Activated T-cell treated with anti-CD3 and anti-CD28 coated beads, Interleukin-2, amount 50 U/mL, for 4 hours (primary cell): ENCODE measurements around the gene SKA2. TPM values are rescaled to one million over a fixed set of nuclear protein-coding genes. Genes with fewer than 3 reads are reported as not detected.

Experiments used
- ATAC-seq, 2 donors: fragments of 200-7000 bp; cut with Tn5 transposase; one replicate each; pipeline ENCODE4 v1.10.0; 2021
- DNase-seq: peaks from one replicate; pipeline ENCODE4 v3.0.0-alpha.2; 2020
- H3K27me3 Mint-ChIP-seq: one replicate; pipeline ENCODE4 v1.8.0; 2021; ENCODE audit warnings: low read depth, mixed read lengths
- H3K36me3 Mint-ChIP-seq: one replicate; pipeline ENCODE4 v1.8.0; 2022; ENCODE audit warnings: mixed read lengths; ENCODE audit not compliant: insufficient read depth
- H3K4me1 Mint-ChIP-seq: one replicate; pipeline ENCODE4 v1.8.0; 2021; ENCODE audit warnings: low read depth, mixed read lengths
- H3K4me3 Mint-ChIP-seq: one replicate; pipeline ENCODE4 v1.8.0; 2021; ENCODE audit warnings: mild to moderate bottlenecking, moderate library complexity, mixed read lengths
- H3K9me3 Mint-ChIP-seq: one replicate; pipeline ENCODE4 v1.8.0; 2021; ENCODE audit warnings: mixed read lengths
- total RNA-seq, 3 donors: library from RNA; stranded (reverse); gene quantifications; one replicate each; pipeline ENCODE4 v1.2.1, GENCODE V29; 2021

SKA2 gene
- total RNA-seq, 3 donors from 2014 or later: 30.9 to 35.5 (median 33.4) TPM

GRCh38 chr17:59167571-59168001 is 12.6 kb upstream of the SKA2 start:
- DNase-seq (no peak), ATAC-seq (peak in 1 of 2 donors; percentile 18)
- H3K4me1 Mint-ChIP-seq: peaks cover 4% of the 10 kb centered on the region
- H3K9me3 Mint-ChIP-seq: no peaks in the 10 kb centered on the region
- H3K36me3 Mint-ChIP-seq: no peaks in the 10 kb centered on the region
- no peak overlapping the region for H3K4me3 Mint-ChIP-seq
- no peaks in the 10 kb centered on the region for H3K27me3 Mint-ChIP-seq

DNA sequence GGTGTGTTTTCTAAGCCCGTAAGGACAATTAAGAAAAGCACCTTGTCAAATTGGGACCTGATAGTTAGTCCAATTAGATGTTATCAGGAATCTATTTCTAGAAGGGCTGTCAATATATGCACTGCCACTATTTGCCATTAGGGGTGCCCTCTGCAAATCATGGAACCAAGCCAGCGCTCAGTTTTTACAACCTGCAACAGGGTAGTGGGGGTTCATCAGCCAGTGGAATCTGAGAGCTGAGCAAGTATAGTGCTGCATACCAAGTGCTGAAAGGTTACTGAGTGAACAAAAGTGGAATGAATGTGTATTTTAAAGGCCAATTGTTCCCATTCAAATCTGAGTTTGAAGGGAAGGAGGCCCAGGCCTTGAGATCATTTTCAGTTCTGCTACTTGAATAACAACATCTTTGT is 11.0 kb upstream of the SKA2 start:
- H3K36me3 Mint-ChIP-seq: no peaks in the 10 kb centered on the region
- no peak overlapping the region for H3K4me3 Mint-ChIP-seq
- H3K9me3 Mint-ChIP-seq: no peaks in the 10 kb centered on the region
- H3K27me3 Mint-ChIP-seq: no peaks in the 10 kb centered on the region
- peaks cover 4% of the 10 kb centered on the region for H3K4me1 Mint-ChIP-seq
- ATAC-seq: peak in 1 of 2 donors; percentile 82
- DNase-seq: peak; percentile 19

GRCh38 chr17:59161477-59161876 is 6.5 kb upstream of the SKA2 start:
- ATAC-seq (no peak), DNase-seq (no peak)
- H3K9me3 Mint-ChIP-seq: no peaks in the 10 kb centered on the region
- no peaks in the 10 kb centered on the region for H3K27me3 Mint-ChIP-seq
- peaks cover 18% of the 10 kb centered on the region for H3K4me1 Mint-ChIP-seq
- H3K4me3 Mint-ChIP-seq: no peak overlapping the region
- no peaks in the 10 kb centered on the region for H3K36me3 Mint-ChIP-seq

DNA sequence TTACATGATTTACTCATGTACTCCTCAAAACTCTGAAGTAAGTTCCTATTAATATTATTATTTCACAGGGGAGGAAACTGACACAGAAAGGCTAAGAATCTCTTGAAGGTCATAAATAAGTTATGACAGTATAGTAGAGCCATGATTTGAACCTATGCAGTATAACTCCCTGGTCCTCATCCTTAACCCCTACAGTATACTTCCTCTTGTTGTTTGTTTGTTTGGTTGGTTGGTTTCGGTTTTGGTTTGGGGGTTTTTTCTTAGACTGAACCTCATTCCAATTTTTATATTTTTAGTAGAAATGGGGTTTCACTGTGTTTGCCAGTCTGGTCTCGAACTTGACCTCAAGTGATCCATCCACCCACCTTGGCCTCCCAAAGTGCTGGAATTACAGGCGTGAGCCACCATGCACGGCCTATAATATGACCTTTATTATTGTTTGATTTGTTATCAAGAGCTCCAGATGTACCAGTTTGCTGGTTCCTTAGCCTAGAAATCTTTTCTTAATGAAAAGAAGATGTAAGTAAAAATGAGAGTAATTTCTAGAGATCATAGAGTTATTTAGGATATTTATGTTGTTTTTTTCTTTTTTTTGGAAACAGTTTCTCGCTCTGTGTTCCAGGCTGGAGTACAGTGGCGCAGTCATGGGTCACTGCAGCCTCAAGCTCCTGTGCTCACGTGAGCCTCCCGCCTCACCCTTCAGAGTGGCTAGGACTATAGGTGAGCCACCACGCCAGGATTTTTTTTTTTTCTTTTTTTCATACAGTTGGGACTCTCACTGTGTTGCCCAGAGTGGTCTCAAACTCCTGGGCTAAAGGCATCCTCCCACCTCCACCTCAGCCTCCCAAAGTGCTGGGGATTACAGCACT is 5.4 kb upstream of the SKA2 start:
- no peaks in the 10 kb centered on the region for H3K36me3 Mint-ChIP-seq
- DNase-seq (no peak), ATAC-seq (no peak)
- H3K27me3 Mint-ChIP-seq: no peaks in the 10 kb centered on the region
- peaks cover 14% of the 10 kb centered on the region for H3K4me1 Mint-ChIP-seq
- H3K9me3 Mint-ChIP-seq: no peaks in the 10 kb centered on the region
- peak overlapping the region; percentile 54 for H3K4me3 Mint-ChIP-seq

GRCh38 chr17:59155439-59156177 is 622 bp upstream of the SKA2 start, which contains the start of gene PRR11:
TSS of gene PRR11 (plus strand) at chr17:59155746. CDS start at chr17:59169753, 14,007 bp downstream.
- H3K36me3 Mint-ChIP-seq: no peaks in the 10 kb centered on the region
- H3K4me3 Mint-ChIP-seq: no peak within 1 kb of the TSS
- H3K27me3 Mint-ChIP-seq: no peaks in the 10 kb centered on the region
- ATAC-seq (peak; percentile 93), DNase-seq (peak; percentile 86)
- no peaks in the 10 kb centered on the region for H3K9me3 Mint-ChIP-seq
- H3K4me1 Mint-ChIP-seq: peaks cover 43% of the 10 kb centered on the region

GRCh38 chr17:59154292-59154720 is 680 bp downstream of the SKA2 start:
- peaks cover 45% of the 10 kb centered on the region for H3K4me1 Mint-ChIP-seq
- H3K4me3 Mint-ChIP-seq: no peak overlapping the region
- no peaks in the 10 kb centered on the region for H3K36me3 Mint-ChIP-seq
- ATAC-seq (no peak), DNase-seq (no peak)
- no peaks in the 10 kb centered on the region for H3K9me3 Mint-ChIP-seq
- no peaks in the 10 kb centered on the region for H3K27me3 Mint-ChIP-seq

- Mint-ChIP-seq H3K27me3 (no peaks in the 10 kb centered on the region), H3K4me1 (peaks cover 45% of the 10 kb centered on the region), H3K36me3 (no peaks in the 10 kb centered on the region), H3K4me3 (no peak overlapping the region), H3K9me3 (no peaks in the 10 kb centered on the region)
- DNase-seq (no peak), ATAC-seq (no peak)
Measured at GRCh38 chr17:59152925-59153324, 2.1 kb downstream of the SKA2 start.

DNA sequence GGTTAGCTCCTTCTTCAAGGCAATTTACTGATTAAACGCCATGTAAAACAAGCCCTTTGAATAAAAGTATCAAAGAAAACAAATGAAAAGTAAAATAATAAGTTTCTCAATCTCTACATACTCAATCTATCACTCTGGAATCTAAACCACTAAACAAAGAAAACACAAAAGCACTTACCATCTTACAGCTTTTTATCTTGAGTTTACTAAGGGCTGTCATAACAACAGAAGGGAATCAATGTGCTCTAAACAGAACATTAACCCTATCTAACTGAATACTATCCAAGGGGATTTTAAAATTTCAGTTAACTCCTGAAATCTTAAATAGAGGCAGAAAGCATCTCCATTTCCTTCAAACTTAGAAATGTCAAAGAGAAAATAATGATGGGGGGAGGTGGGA is 3.4 kb downstream of the SKA2 start:
- Mint-ChIP-seq H3K36me3 (no peaks in the 10 kb centered on the region), H3K9me3 (no peaks in the 10 kb centered on the region), H3K27me3 (no peaks in the 10 kb centered on the region), H3K4me3 (peak overlapping the region; percentile 7), H3K4me1 (peaks cover 44% of the 10 kb centered on the region)
- no peak for ATAC-seq
- no peak for DNase-seq

- Mint-ChIP-seq H3K9me3 (no peaks in the 10 kb centered on the region), H3K4me1 (peaks cover 43% of the 10 kb centered on the region), H3K4me3 (no peak overlapping the region), H3K36me3 (no peaks in the 10 kb centered on the region), H3K27me3 (no peaks in the 10 kb centered on the region)
- ATAC-seq (no peak), DNase-seq (no peak)
Measured at GRCh38 chr17:59151006-59151405, 4.0 kb downstream of the SKA2 start.

- H3K4me3 Mint-ChIP-seq: no peak overlapping the region
- H3K9me3 Mint-ChIP-seq: no peaks in the 10 kb centered on the region
- ATAC-seq (no peak), DNase-seq (no peak)
- peaks cover 48% of the 10 kb centered on the region for H3K4me1 Mint-ChIP-seq
- H3K27me3 Mint-ChIP-seq: no peaks in the 10 kb centered on the region
- H3K36me3 Mint-ChIP-seq: peaks cover 4% of the 10 kb centered on the region
Measured at GRCh38 chr17:59149841-59150511, 5.0 kb downstream of the SKA2 start.

DNA sequence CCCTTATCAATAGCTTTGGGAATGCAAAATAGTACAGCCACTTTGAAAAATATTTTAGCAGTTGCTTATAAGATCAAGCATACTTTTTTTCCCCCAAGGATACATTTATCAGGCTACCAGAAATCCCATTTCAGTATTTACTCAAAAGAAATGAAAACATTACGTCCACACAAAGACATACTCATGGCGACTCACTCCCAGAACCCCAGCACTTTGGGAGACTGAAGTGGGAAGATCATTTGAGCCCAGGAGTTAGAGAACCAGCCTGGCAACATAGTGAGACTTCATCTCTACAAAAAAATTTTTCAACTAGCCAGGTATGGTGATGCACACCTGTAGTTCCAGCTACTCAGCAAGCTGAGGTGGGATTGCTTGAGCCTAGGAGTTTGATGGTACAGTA is 5.9 kb downstream of the SKA2 start:
- no peak for DNase-seq
- Mint-ChIP-seq H3K4me3 (no peak overlapping the region), H3K36me3 (peaks cover 9% of the 10 kb centered on the region), H3K4me1 (peaks cover 44% of the 10 kb centered on the region), H3K9me3 (no peaks in the 10 kb centered on the region), H3K27me3 (no peaks in the 10 kb centered on the region)
- no peak for ATAC-seq

GRCh38 chr17:59145571-59146096 is 9.4 kb downstream of the SKA2 start:
- no peak for DNase-seq
- H3K9me3 Mint-ChIP-seq: no peaks in the 10 kb centered on the region
- no peak overlapping the region for H3K4me3 Mint-ChIP-seq
- ATAC-seq: no peak
- no peaks in the 10 kb centered on the region for H3K27me3 Mint-ChIP-seq
- H3K36me3 Mint-ChIP-seq: peaks cover 10% of the 10 kb centered on the region
- H3K4me1 Mint-ChIP-seq: peaks cover 19% of the 10 kb centered on the region

- H3K4me1 Mint-ChIP-seq: peaks cover 5% of the 10 kb centered on the region
- ATAC-seq: no peak
- H3K27me3 Mint-ChIP-seq: no peaks in the 10 kb centered on the region
Measured at GRCh38 chr17:59141860-59142259, 13.1 kb downstream of the SKA2 start.

DNA sequence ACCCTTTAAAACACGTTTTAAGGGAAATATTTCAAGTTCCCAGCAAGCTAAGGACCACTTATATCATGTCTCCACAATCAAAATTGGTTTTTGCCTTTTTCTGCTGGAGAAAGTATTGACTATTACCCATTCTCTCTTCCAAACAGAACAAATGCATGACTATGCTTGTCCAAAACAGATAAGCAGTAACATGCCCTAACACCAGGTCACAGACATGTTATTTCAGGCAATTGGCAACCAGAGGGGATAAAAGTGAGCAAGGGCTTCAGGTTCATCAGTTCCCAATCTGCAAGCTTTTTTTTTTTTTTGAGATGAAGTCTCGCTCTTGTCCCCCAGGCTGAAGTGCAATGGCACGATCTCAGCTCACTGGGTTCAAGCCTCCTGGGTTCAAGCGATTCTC is 15.0 kb downstream of the SKA2 start:
- ATAC-seq (no peak), DNase-seq (no peak)
- Mint-ChIP-seq H3K9me3 (no peaks in the 10 kb centered on the region), H3K4me1 (no peaks in the 10 kb centered on the region), H3K27me3 (no peaks in the 10 kb centered on the region), H3K36me3 (peaks cover 7% of the 10 kb centered on the region), H3K4me3 (no peak overlapping the region)

More at GRCh38 chr17:59141860-59142259, 13.1 kb downstream of the SKA2 start:
- no peak for DNase-seq
- Mint-ChIP-seq H3K36me3 (peaks cover 10% of the 10 kb centered on the region), H3K4me3 (no peak overlapping the region), H3K9me3 (no peaks in the 10 kb centered on the region)
